Epithelial cell of esophagus (primary cell): ENCODE measurements around the gene ITGA2.
"Not testable (repeated sequence)": the region's sequence is repeated elsewhere in the genome, so short reads cannot be mapped to it uniquely, and the experiment has no call there.

ENCODE experiments used
- DNase-seq: peaks from one replicate; pipeline ENCODE4 v3.0.0; 2010; ENCODE audit warnings: low read depth
- H3K4me3 ChIP-seq: 2 replicates; pipeline ENCODE4 v1.5.1; 2011; ENCODE audit warnings: mild to moderate bottlenecking, low read length, control low read depth
- TF ChIP-seq, protein P1 (sequence below): IDR thresholded peaks from 2 replicates; pipeline ENCODE4 v1.5.1; 2011; ENCODE audit warnings: low read depth, mild to moderate bottlenecking, low read length, control low read depth, inconsistent platforms; ENCODE audit not compliant: insufficient read depth; ENCODE audit errors: missing control alignments

The ITGA2 gene

DNA sequence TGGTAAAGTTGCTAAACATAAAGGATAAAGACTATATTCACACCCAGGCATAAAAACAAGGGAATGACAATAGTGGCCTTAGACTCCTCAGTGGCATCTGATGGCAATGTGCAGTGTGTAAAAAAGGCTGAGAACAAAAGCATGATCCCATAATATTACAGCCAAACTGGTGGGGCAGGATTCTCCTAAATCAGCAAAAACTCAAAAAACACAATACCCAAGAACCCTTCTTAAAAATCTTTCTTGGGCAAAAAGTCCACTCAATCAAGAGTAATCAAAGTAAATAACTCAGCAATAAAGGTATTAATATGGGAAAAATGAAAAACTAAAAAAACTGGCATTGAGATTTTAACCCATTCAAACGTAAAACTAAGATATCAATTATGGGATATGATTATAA lies 122.0 kb downstream of the ITGA2 start:
- H3K4me3 ChIP-seq: no peak overlapping the region
- TF ChIP-seq, protein P1, sequence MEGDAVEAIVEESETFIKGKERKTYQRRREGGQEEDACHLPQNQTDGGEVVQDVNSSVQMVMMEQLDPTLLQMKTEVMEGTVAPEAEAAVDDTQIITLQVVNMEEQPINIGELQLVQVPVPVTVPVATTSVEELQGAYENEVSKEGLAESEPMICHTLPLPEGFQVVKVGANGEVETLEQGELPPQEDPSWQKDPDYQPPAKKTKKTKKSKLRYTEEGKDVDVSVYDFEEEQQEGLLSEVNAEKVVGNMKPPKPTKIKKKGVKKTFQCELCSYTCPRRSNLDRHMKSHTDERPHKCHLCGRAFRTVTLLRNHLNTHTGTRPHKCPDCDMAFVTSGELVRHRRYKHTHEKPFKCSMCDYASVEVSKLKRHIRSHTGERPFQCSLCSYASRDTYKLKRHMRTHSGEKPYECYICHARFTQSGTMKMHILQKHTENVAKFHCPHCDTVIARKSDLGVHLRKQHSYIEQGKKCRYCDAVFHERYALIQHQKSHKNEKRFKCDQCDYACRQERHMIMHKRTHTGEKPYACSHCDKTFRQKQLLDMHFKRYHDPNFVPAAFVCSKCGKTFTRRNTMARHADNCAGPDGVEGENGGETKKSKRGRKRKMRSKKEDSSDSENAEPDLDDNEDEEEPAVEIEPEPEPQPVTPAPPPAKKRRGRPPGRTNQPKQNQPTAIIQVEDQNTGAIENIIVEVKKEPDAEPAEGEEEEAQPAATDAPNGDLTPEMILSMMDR: no peak
- no peak for DNase-seq

DNA sequence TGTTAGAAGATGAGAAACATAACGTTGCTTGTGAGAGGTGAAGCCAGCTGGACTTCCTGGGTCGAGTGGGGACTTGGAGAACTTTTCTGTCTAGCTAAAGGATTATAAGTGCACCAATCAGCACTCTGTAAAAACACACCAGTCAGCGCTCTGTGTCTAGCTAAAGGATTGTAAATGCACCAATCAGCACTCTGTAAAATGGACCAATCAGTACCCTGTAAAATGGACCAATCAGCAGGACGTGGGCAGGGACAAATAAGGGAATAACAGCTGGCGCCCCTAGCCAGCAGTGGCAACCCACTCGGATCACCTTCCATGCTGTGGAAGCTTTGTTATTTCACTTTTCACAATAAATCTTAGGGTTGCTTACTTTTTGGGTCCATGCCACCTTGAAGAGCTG lies 123.2 kb downstream of the ITGA2 start:
- DNase-seq, H3K4me3 ChIP-seq: not testable (repeated sequence)

DNA sequence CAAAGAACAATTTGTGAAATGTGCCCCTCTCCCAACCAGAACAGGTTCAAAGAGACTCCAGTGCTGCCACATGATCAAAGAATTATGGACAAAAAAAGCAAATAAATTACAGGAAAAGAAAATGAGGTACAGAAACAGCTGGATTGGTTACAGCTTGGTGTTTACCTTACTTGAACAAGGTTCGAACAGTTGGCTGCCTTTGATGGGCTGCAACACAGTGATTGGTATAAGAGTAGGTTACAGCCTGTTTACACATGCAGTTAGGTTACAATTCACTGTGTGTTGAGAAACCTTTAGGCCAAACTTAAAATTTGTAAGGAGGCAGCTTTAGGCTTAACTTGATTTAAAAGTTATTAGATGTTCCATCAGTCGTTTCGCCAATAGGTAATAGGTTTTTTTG lies 123.8 kb downstream of the ITGA2 start:
- TF ChIP-seq, protein P1: no peak
- no peak overlapping the region for H3K4me3 ChIP-seq
- no peak for DNase-seq

DNA sequence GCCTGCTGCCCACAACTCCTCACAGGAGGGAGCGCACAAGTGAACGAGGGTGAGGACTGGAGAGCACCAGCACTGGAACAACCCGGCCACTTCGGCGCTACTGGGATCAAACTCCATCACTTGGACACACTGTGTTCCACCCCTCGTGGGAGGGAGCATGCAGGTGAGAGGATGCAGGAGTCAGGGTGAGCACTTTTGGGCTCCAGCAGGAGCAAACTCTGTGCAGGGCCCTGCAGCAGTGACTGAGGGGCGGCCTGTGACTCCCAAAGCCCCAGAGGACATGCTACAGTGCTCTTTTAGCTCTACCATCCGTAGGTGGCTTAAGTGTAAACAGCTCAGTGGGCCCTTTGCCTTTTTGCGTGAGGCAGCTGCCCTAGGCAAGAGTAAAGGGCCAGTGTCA lies 124.8 kb downstream of the ITGA2 start:
- no peak for DNase-seq
- no peak overlapping the region for H3K4me3 ChIP-seq
- TF ChIP-seq, protein P1: no peak

DNA sequence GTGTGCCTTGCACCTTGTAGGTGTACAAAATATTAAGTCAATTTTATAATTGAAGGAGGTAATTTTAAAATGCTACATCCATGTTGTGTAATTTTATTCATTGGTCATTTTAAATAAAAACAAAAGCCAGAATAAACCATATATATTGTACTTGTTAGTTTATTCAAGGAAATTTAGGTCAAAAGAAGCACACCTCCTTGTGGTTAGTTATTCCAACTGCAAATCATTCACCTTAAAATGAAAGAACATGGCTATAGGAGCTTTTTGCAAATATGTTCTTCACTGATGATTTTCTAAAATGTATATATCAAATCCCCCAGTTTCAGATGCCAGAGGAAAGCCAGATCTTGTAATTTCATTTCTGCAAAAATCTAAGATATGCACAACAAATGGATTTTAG lies 125.8 kb downstream of the ITGA2 start:
- TF ChIP-seq, protein P1: peak; percentile 34
- peak; percentile 39 for DNase-seq

DNA sequence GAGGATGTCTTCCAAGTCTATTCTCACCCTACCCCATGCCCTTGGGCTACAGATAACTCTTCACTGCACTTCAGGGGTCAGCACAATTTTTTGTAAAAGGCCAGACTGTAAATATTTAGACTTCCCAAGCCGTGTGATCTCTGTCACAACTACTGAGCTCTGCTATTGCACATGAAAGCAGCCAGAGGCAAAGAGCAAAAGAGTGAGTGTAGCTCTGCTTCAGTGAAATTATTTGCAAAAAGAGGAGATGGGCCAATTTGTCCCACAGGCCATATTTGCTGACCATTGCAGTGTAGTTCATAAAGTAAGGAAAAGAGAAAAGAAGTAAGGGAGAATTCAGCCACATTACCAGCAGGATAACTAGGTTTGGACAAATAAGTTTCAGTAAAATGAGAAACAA lies 127.4 kb downstream of the ITGA2 start:
- DNase-seq: no peak
- no peak overlapping the region for H3K4me3 ChIP-seq
- TF ChIP-seq, protein P1: no peak

More for the DNA sequence above, 125.8 kb downstream of the ITGA2 start:
- no peak overlapping the region for H3K4me3 ChIP-seq

DNA sequence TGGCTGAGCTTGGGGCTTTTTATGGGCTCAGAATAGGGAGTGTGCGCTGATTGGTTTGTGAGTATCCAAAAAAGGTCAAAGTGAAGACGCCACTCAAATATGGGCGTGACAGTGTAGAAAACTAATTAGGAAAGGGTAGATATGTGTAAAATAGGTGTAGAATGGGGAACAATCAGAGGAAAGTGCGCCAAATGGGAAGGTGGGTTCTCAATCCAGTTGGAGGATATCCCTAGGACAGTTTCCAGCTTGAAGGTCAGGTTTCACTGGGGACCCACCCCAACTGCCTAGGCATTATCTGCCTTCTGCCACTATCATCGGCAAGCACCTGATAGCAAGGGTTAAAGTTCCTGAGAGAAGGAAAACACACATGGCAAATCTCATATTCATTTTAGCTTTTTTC lies 129.7 kb downstream of the ITGA2 start:
- H3K4me3 ChIP-seq: no peak overlapping the region
- TF ChIP-seq, protein P1: no peak

DNA sequence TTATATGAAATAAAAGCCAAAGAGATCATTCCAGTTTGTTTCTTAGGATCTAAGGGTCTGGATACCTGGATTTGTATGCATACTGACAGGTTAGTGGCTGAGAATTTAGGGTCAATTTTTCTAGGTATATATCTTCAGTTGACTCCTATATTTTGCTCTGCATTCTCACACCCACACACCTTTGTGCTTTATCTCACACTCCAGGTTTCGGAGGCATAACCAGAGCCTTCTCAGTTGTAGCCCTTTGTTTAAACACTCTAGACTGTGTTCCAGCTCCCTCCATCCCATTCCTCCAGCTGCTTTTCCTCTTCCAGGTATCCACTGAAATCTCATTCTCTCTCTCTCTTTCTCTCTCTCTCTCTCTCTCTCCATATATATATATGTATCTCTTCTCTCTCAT lies 131.0 kb downstream of the ITGA2 start:
- TF ChIP-seq, protein P1: no peak
- H3K4me3 ChIP-seq: no peak overlapping the region
- no peak for DNase-seq

More for the DNA sequence above, 129.7 kb downstream of the ITGA2 start:
- no peak for DNase-seq
